HG03558 (cell line): ENCODE results near the gene NTS.

ENCODE experiments used
- ATAC-seq: cut with Tn5 transposase; IDR thresholded peaks from one replicate; pipeline ENCODE4 v1.9.1; 2021; ENCODE audit warnings: moderate number of reproducible peaks; ENCODE audit not compliant: unreplicated experiment; ENCODE audit errors: extremely low read depth

Gene NTS, protein sequence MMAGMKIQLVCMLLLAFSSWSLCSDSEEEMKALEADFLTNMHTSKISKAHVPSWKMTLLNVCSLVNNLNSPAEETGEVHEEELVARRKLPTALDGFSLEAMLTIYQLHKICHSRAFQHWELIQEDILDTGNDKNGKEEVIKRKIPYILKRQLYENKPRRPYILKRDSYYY

DNA sequence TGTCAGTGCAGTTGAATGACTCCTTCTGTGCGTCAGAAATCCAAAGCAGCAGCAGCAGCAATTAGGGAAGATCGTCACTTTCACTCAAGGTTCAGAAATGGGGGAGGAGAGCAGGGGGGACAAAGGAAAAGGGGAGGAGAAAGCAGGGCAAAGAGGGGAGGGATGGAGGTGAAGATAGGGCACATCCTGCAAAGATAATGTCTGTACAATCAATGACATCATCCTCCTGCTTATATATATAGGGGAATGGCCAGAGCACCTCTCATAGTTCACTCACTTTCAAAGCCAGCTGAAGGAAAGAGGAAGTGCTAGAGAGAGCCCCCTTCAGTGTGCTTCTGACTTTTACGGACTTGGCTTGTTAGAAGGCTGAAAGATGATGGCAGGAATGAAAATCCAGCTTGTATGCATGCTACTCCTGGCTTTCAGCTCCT lies at the start of gene NTS:
NTS (plus strand) TSS at position 265 of the 431 bp plus-strand sequence; CDS start at position 374, 109 bp downstream.
- peak; percentile 42 for ATAC-seq

DNA sequence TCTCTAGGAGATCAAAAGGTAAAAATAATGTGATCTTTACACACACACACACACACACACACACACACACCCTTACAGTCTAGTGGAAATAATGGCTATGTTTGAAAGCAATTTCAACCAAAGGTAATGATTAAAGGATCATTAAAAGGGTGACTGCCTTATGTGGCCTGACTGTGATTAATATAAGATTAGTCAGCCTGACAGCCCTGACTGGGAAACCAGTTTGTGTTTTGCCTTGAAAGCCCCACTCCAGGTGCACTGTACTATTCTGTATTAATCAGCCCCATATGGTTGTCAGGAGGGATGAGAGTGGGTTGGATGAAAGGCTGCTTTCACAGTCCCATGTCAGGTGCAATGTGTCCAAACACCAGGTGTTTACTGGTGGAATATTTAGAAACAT lies 48.3 kb upstream of the NTS start:
- ATAC-seq = no peak

DNA sequence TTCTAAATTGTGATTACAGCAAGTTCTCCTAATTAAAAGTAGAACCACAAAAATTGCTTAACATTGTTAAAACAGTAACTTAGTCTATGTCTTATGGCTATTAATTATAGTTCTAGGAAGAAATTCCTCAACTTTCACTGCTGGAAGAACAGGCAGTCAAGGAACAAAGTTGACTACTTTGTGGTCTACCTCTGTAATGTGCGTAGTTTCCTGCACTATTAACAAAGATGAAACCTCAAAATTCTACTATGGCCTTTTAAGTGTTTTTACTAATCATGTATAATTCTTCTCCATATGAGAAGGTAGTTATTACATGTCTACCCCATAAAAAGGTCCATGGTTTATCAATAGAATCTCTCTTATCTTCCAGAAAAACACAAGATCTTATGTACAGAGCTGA lies 45.5 kb upstream of the NTS start:
- ATAC-seq = no peak

DNA sequence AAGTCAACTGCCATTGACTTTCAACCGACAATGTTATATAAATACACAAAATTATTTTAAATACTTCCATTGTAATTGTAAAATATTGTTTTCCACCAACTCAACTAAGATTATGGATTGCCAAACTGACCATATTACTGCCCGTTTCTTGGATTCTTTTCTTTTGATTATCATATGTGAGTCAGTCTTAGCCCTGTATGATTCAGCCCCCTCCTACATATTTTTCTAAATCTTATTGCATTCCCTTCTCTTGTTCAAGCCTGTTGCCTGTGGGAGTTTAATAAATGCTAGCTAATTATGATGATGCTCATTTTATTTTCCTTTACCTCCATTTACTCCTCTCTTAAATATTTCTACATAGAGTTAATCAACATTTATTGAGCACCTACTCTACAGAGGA lies 44.7 kb upstream of the NTS start:
- no peak for ATAC-seq

DNA sequence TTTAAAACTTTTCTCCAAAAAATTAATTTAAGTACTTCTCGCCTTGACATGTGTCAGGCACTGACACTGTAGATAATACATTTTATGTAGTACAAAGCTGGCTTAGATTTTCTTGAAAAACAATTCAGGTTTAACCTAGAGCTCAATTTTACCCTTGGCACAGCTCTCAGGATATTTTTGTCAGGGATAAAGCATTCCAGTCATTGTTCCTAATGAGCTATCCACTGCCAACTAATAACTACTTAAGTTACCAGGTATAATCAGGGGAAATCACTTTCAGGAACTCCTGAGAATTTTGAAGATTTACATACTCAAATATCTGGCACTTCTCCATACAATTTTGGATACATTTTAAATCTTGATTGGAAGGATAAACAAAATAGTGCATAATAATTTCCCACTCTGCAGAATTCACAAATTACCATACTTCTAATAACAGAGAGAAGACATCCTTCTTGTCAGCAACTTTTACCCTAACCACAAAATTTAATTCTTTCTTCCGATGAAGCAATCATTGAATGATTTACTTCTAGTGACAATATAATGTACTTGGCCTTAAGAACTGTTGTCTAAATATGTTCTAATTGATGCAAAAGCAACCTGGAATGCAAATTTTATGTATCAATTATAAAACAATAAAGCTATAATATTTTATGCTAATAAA lies 42.6 kb upstream of the NTS start:
- ATAC-seq = no peak

DNA sequence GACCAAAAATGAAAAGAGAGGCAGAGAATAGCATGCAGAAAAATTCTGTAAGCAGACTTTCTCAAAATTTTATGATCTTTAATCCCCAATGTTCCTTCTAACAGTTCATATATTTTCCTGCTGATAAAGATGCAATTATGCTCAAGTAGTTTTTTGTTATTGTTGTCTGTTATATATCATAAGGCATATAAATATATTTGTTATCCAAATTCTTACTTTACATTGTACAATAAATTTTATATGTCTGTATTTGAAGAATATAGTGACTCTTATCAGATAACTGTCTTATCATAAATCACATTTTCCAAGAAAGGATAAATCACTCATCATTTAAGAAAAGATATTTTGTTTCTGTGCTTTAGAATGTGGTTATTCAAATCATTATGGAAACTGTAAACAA lies 40.5 kb upstream of the NTS start:
- ATAC-seq = no peak

DNA sequence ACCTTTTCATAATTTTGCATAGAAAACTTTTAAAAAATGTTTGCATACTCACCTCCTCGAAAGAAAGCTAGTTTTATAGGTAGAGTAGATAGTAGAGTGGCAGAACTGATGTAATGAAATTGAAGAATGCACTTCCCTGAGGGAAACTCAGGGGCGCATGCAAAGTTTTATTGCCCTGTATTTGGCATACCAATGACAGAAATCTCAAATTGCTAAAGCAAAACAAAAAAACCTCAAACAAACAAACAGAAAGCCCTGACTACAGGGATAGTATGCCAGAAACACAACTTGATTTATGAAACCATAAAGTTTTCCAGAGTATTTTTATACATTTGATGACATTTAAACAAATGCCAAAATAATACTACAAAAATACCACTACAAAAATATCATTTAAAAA lies 39.7 kb upstream of the NTS start:
- no peak for ATAC-seq

DNA sequence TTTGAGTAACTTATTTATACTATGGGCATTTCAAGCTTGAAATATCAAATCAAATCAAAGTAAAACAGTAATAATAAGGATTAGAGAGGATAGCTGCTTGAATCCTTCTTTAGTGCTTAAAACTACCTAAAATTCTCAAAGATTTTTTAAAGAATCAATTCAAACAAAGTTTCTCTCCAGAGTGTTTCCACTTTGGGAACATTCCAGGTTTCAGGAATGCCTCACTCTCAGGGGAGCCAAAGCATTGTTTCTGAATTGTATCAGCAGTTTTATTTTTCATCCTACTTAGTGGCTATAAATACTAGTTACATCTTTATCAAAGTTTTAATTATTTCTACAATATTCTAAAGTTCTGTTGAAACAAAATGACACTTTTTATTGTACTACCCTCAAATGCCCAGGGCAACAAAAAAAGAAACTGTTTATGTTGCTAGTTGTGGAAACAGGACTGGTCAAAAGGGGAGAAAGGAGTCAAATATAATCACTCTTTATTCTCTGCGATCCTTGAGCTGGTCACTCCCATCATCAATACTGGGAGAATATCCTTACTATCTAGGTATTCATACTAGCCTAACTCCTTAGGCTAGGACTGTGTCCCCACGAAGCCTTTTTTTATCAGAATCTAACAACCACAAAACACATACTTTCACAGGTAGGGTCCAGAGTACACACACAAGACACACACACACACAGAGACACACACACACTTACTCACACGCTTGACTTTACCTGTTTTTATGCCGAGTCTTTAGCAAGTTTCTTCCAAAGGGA lies 38.5 kb upstream of the NTS start:
- ATAC-seq = no peak

DNA sequence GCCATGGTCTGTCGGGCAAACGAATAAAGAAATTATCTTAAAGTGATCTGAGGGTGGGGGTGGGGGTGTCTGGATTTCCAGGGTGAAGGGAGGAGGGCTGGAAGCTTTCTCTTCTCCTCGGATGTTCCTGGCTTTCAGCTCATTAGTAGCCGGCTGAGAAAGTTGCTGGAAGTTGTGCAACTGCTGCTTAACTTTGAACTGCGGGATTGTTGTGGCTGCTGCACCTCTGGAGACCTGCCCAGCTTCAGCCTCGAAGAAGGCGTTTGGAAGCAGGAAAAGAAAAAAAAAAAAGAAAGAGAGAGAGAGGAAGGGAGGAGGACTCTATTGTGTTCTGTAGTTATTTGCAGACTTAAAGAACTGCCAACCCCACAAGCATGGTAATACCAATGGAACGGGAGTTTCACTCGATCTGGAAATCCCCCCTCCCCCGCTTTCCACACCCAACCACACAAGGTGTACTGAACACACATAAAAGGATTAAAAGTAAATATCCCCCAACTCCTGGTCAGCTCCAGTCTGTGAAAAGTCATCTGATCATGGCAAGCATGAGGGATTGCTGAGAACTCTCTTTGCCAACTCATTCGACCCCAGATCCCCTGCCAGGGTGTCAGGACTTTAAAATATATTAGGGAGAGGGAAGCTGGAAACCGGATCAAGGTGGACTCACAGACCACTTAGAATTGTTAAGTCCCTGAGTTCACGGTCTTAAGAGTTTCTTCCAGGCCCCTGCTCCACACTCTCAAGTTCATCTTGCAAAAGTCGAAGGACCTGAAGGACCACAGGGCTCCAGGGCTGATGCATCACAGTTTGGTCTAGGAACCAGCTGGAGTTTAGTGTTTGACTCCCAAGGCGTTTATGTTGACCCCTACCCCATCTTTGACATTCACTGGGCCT lies 37.7 kb upstream of the NTS start, which contains the start of gene RASSF9:
RASSF9 (minus strand) TSS at position 213 of the 894 bp plus-strand sequence; CDS start at position 5, 208 bp downstream.
- no peak for ATAC-seq

DNA sequence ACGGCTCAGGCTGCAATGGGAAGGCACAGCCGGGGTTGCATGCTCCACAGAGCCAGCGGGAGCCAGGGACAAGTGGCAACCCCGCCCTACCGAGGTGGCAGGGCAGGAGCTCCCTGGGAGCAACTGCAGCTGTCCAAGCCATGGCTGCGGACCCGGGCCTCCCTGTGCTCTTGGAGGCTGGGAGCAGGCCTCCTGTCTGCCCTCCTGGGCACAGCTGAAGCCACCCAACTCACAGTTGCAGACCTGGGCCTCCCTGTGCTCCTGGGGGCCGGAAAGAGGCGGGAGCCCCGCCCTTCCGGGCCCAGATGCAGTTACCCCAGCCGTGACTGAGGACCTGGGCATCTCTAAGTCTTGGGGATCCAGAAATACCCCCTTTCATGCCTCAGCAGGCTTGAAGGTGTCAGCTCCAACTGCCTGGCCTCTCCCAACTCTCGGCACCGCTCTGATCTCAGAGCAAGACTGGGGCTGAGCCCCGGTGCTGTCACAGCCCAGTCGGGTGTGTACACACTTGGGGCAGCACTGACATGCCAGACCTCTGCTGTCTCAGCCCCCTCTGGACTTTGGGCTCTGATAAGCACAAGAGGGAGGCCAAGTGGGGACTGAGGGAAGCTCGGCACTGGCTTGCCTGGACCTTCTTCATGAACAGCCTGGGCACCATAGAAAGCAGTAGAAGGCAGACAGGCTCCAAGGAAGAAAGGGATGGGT lies 30.3 kb upstream of the NTS start:
- ATAC-seq = no peak

DNA sequence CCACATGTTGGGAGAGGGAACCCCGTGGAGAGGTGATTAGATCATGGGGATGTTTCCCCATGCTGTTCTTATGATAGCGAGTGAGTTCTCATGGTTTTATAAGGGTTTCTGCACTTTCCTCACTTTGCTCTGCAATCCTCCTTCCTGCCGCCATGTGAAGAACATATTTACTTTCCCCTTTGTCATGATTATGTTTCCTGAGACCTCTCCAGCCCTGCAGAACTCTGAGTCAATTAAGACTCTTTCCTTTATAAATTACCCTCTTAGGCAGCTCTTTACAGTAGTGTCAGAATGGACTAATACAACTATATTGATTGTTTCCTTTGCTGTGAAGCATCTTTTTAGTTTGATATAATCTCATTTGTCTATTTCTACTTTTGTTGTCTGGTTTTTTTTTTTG lies 24.8 kb upstream of the NTS start:
- no peak for ATAC-seq

DNA sequence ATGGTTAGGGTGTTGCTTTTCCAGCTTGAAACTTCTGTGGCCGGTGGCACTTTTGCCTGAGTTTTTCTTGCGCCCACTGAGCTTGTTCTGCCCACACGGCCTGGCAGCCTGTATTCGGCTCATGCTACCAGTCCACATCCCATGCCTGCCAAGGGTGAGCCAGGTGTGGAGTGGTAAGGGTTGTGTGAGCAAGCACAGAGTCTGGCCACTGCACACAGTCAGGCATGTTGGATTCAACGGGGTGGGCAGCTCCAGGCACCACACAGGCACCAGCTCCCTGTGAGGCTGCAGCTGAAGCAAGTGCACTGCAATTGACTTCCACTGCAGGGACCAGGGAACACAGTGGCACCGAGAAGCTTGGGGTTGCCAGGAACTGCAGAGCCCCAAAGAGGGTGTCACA lies 18.8 kb upstream of the NTS start:
- no peak for ATAC-seq

DNA sequence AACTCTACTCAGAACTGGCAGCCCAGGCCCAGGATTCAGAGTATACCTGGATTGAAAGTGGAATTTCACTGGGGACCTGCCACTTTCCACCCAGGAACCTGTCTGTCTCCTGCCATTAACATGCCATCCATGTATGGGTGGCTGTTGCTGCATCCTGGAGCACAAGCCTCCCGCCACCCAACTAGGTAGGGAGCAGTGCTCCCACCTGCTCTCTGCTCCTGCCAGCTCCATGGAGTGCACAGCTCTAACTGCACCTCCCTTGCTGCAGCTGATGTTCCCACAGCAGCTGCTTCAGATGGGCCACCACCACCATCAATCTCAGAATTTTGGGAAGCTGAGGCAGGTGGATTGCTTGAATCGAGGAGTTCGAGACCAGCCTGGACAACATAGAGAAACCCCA lies 17.1 kb upstream of the NTS start:
- ATAC-seq = no peak

DNA sequence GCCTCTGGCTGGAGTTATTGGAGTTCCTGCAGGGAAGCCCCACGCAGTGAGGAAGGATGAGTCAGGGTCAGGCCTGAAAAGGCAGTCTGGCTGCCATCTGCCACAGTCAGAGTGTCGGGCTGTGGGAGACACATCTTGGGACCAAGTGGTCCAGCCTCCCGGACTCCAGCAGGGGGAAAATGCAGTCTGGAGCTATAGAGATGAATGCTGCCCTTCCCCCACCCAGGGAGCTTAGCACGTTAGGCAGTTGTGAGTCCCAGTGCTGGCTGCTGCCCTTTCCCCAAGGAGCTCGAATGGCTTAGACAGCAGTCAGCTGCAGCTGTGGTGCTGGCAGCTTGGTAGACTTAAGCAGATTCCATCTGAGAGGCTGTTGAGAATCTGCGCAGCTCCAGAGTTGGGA lies 8.2 kb upstream of the NTS start:
- no peak for ATAC-seq

DNA sequence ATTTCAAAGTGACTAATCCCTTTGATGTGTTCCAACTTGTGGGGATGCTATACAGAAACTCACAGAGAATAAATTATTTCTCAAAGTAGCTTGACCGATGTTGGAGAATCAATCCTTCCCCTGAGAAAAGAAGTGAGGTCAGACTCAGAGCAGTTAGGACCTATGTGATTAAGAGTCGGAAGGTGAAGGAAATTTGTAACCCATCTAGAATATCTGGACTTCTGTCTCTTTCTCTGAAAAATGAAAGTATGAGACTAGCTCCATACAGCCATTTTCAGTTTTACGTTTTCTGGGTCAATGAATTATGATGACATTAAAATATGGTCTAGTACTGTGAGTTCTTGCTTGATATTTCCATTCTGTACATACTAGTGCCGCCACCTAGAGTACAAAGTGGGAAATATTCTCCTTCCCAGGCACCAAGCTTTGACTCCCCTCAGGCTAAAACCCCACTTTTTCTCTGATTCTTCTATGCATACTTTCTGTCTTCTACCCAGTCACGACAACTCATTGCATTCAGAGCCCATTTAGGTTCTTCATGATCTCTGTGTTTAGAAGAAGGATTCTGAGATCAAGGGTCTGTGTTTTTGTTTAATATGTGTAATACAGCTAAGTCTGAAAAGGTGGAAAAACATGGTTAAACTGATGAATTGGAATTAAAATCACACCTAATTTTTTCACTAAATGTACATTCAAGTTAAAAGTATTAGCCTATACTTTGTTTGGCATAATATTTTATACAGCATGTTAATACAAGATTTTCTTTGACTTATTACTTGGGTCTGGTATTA lies 6.9 kb upstream of the NTS start:
- peak; percentile 87 for ATAC-seq

DNA sequence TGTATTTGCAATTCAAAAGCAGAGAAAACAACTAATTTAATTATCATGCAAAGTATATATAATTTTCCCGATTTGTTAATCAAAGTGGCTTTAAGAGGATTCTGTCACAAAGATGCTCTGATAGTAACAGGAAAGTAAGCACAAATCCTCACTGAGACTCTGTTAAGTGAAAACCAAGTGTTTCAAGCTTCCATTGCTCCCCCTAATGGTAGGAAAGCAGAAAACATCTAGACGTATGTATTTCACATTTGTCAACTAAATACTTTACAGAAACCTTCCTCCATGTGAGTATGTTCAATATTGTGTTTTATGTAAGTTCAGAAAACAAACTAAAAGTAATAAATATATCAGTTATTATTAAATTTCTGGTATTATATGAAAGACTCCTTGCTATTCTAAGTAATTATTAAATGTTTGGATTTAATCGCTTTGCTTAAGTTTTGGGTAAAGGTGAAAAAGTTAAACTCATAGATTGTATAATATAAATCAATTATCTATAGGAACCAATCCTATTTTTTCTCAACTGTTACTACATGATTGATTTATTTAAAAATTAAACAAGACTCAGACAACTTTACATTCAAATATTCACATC lies 1.5 kb upstream of the NTS start:
- peak; percentile 90 for ATAC-seq

DNA sequence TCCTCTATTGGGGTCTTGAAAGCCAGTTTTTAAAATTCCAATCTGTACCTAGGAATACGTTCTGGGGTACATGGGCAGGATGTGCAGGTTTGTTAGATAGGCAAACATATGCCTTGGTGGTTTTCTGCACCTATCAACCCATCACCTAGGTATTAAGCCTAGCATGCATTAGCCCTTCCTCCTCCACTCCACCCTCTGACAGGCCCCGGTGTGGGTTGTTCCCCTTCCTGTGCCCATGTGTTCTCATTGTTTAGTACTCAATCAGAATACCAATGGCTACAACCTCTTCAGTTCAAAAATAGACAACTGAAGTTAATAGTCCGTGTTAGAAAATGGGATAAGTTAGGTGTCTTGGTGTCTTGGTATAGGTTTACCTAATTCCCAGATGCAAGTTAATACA lies 3.4 kb downstream of the NTS start:
- no peak for ATAC-seq

DNA sequence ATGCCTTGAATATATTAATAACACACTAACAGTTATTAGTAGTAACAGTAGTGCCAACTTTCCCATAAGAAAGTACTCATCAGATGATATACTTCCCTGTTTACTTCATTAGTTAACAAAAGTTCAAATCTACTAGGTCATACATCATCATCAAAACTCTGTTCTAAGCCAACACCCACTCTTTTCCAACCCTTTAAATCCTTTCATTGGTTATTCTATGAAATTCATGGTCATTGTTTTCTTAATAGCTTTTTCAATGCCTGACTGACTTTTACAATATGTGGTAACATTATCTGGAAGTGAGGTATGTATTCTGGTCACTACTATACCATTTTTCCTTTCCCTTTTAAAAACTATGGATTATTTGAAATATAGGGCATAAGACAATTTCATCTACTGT lies 9.7 kb downstream of the NTS start:
- ATAC-seq = no peak

DNA sequence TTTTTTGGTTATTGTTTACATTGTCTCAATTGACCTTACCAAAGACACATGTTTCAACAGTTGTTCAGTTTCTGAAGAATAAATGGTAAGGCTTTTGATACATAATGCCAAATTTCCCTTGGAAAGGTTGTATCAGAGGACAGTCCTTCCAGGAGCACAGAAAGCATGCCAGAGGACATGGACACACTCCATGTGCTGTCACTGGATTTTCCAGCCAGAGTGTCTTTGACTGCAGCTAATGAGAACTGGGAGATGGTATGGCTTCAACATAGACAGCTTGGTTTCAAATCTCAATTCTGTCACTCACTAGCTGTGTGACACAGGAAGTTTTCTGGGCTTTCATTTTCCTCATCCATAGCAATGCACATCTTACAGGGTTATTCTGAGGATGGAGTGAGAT lies 20.6 kb downstream of the NTS start:
- ATAC-seq = no peak
